ENCODE data around the gene RBM10. TPM values are rescaled to one million over a fixed set of nuclear protein-coding genes. Genes with fewer than 3 reads are reported as not detected.
A peak's percentile ranks its signal among the peaks of the same experiment; 100 is the strongest.

Gene RBM10
- total RNA-seq, 1 experiment from 2014 or later: 47.2 TPM

GRCh38 chrX:47217121-47217851 is 72.3 kb downstream of the RBM10 start:
- TF ChIP-seq, protein P1, sequence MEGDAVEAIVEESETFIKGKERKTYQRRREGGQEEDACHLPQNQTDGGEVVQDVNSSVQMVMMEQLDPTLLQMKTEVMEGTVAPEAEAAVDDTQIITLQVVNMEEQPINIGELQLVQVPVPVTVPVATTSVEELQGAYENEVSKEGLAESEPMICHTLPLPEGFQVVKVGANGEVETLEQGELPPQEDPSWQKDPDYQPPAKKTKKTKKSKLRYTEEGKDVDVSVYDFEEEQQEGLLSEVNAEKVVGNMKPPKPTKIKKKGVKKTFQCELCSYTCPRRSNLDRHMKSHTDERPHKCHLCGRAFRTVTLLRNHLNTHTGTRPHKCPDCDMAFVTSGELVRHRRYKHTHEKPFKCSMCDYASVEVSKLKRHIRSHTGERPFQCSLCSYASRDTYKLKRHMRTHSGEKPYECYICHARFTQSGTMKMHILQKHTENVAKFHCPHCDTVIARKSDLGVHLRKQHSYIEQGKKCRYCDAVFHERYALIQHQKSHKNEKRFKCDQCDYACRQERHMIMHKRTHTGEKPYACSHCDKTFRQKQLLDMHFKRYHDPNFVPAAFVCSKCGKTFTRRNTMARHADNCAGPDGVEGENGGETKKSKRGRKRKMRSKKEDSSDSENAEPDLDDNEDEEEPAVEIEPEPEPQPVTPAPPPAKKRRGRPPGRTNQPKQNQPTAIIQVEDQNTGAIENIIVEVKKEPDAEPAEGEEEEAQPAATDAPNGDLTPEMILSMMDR (IDR thresholded peaks at IDR 0.05; ENCODE audit: unreplicated experiment): no peak
- no TSS peak for BruUV-seq (replicated peaks)
- Mint-ChIP-seq H3K27me3 (ENCODE audit: unreplicated experiment) (no peaks in the 10 kb centered on the region), H3K4me3 (ENCODE audit: low read depth, unreplicated experiment) (peak overlapping the region; percentile 100), H3K36me3 (ENCODE audit: insufficient read depth, unreplicated experiment) (peaks cover 66% of the 10 kb centered on the region), H3K27ac (ENCODE audit: unreplicated experiment) (peak overlapping the region; percentile 97), H3K9me3 (ENCODE audit: low read depth, unreplicated experiment) (no peaks in the 10 kb centered on the region), H3K4me1 (ENCODE audit: low read depth, unreplicated experiment) (peaks cover 46% of the 10 kb centered on the region)
- intact Hi-C loops (cut with micrococcal nuclease; ENCODE audit: unreplicated experiment): no loop called here
- CTCF ChIA-PET: interaction anchor here (0.5 to 1.0 kb wide), 6 partner anchors 16 to 95 kb away, joined by 3 to 4 read pairs (median 3); partner anchors contain the start of genes RBM10 and USP11
- DNase-seq: no peak

- CTCF ChIA-PET: interaction anchor here (0.6 to 1.0 kb wide), 7 partner anchors 15 to 425 kb away, joined by 3 to 6 read pairs (median 3); partner anchors contain the start of genes RBM10 and USP11
These were observed 72.8 kb downstream of the RBM10 start for GRCh38 chrX:47217852-47218279.

DNA sequence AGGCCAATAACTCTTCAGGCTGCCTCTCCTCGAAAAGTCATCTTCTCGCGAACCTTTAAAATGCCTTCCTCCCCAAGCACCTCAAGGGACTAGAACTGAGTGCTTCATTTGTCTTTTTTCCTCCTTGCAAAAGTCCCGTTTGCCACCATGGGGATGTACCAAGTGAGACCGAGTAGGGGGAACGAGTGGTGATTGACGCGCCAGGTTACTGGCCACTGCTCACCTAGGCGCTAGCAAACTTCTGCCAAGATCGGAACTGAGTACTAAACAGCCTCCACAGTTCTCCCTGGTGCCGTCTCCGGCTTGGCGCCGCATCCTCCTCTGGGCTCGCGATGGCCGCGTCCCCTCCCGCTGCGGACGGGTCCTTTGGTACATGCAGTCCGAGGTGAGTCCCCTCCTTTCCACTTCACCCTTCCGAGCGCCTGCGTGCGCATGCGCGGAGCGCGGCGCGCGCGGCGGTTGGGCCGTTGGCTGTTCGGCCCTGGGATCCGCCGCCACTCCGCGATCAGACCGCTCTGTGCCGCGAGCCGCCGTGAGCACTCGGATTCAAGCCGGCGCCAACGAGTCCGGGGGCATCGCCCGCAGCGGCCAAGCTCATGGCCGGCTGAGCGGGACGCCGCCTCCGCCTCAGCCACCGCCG is 73.4 kb downstream of the RBM10 start, which contains the start of gene CDK16:
CDK16 (plus strand) TSS at position 402 of the 640 bp plus-strand sequence. CDS start 4,877 bp downstream, outside the sequence.
- Mint-ChIP-seq H3K4me3 (ENCODE audit: low read depth, unreplicated experiment) (peak within 1 kb of the TSS; percentile 100), H3K27ac (ENCODE audit: unreplicated experiment) (peak within 1 kb of the TSS; percentile 97), H3K4me1 (ENCODE audit: low read depth, unreplicated experiment) (peaks cover 47% of the 10 kb centered on the region), H3K27me3 (ENCODE audit: unreplicated experiment) (no peaks in the 10 kb centered on the region), H3K36me3 (ENCODE audit: insufficient read depth, unreplicated experiment) (peaks cover 66% of the 10 kb centered on the region), H3K9me3 (ENCODE audit: low read depth, unreplicated experiment) (no peaks in the 10 kb centered on the region)
- BruUV-seq (replicated peaks): TSS peak; percentile 78
- intact Hi-C loops (cut with micrococcal nuclease; ENCODE audit: unreplicated experiment): no loop called here
- TF ChIP-seq, protein P1 (IDR thresholded peaks at IDR 0.05; ENCODE audit: unreplicated experiment): no peak
- CTCF ChIA-PET: interaction anchor here (0.6 to 1.0 kb wide), 8 partner anchors 15 to 426 kb away, joined by 3 to 8 read pairs (median 4); partner anchors contain the start of genes RBM10 and USP11
- DNase-seq: peak; percentile 74

More at GRCh38 chrX:47217852-47218279, 72.8 kb downstream of the RBM10 start:
- Mint-ChIP-seq H3K9me3 (ENCODE audit: low read depth, unreplicated experiment) (no peaks in the 10 kb centered on the region), H3K27me3 (ENCODE audit: unreplicated experiment) (no peaks in the 10 kb centered on the region), H3K36me3 (ENCODE audit: insufficient read depth, unreplicated experiment) (peaks cover 69% of the 10 kb centered on the region), H3K4me3 (ENCODE audit: low read depth, unreplicated experiment) (peak overlapping the region; percentile 100), H3K4me1 (ENCODE audit: low read depth, unreplicated experiment) (peaks cover 47% of the 10 kb centered on the region), H3K27ac (ENCODE audit: unreplicated experiment) (peak overlapping the region; percentile 97)
- intact Hi-C loops (cut with micrococcal nuclease; ENCODE audit: unreplicated experiment): no loop called here
- peak; percentile 96 for DNase-seq
- TF ChIP-seq, protein P1 (IDR thresholded peaks at IDR 0.05; ENCODE audit: unreplicated experiment): no peak
- no TSS peak for BruUV-seq (replicated peaks)

DNA sequence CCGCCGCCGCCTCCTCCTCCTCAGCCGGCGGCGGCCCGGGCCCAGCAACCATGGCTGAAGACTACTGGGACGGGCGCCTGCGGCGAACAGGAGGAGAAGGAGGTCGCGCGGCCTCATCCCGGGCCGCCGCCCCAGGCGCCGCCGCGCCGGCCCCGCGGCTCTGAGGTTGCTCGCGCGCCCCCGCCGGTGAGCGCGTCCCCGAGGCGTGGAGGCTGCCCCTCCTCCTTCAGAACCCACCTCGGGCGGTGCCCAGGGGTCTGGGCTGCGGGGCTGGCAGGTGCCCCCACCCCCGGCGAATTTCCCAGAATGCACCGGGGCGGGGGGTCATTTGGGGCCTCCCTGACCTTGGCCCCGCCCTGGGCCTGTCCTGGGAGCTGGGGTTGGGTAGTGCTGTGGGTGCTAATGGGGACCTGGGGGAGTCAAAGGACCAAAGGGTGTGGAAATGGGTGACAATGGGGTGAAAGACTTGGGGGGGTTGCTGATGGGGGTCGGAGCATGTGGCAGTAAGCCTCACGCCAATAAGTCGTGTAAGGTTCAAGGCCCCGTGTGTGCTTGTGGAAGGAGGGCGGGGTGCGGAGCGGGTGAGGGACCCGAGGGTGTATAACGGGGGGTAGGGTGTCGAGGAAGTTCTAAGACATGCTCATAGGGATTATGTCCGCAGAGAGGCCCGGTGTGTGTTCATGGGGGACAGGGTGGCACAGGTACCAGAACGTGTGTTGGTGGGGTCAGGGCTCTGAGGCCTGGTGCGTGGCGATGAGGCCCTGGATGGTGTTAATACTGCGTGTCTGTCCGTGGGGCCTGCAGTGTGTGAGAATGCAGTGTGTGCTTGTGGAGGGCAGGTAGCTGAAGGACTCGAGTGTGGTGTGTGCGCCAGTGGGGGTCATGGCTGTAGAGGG is 74.1 kb downstream of the RBM10 start:
- DNase-seq: peak; percentile 54
- CTCF ChIA-PET: interaction anchor here (0.9 kb wide), 1 partner anchor 163 kb away, joined by 8 read pairs; no protein-coding TSS in a partner anchor
- intact Hi-C loops (cut with micrococcal nuclease; ENCODE audit: unreplicated experiment): no loop called here
- H3K4me3 Mint-ChIP-seq (ENCODE audit: low read depth, unreplicated experiment): peak overlapping the region; percentile 100
- peak overlapping the region; percentile 97 for H3K27ac Mint-ChIP-seq (ENCODE audit: unreplicated experiment)
- no peaks in the 10 kb centered on the region for H3K27me3 Mint-ChIP-seq (ENCODE audit: unreplicated experiment)
- no TSS peak for BruUV-seq (replicated peaks)
- peaks cover 47% of the 10 kb centered on the region for H3K4me1 Mint-ChIP-seq (ENCODE audit: low read depth, unreplicated experiment)
- peaks cover 72% of the 10 kb centered on the region for H3K36me3 Mint-ChIP-seq (ENCODE audit: insufficient read depth, unreplicated experiment)
- TF ChIP-seq, protein P1 (IDR thresholded peaks at IDR 0.05; ENCODE audit: unreplicated experiment): no peak
- no peaks in the 10 kb centered on the region for H3K9me3 Mint-ChIP-seq (ENCODE audit: low read depth, unreplicated experiment)

Measured in Calu3 (cell line).